GM19035 (cell line): Measurements from ENCODE around the gene TMEM123.
A peak's percentile ranks its signal among the peaks of the same experiment; 100 is the strongest.

Experiments used
- ATAC-seq: cut with Tn5 transposase; IDR thresholded peaks from one replicate; pipeline ENCODE4 v1.9.1; 2021; ENCODE audit not compliant: unreplicated experiment

TMEM123 gene

GRCh38 chr11:102452461-102453301 lies at the start of gene TMEM123:
TSS of gene TMEM123 (minus strand) at chr11:102452765. CDS start at chr11:102452623, 142 bp downstream.
- peak; percentile 65 for ATAC-seq

GRCh38 chr11:102500829-102501228 lies 48.3 kb upstream of the TMEM123 start:
- ATAC-seq, result no peak

- no peak for ATAC-seq
Observed at GRCh38 chr11:102499931-102500330, 47.4 kb upstream of the TMEM123 start.

- ATAC-seq, result no peak
Observed at GRCh38 chr11:102499151-102499550, 46.6 kb upstream of the TMEM123 start.

GRCh38 chr11:102497061-102497460 lies 44.5 kb upstream of the TMEM123 start:
- ATAC-seq, result no peak

- ATAC-seq, result peak; percentile 90
Observed at GRCh38 chr11:102495161-102496042, 42.8 kb upstream of the TMEM123 start.

- no peak for ATAC-seq
Observed at GRCh38 chr11:102494216-102494615, 41.7 kb upstream of the TMEM123 start.

GRCh38 chr11:102493524-102493923 lies 41.0 kb upstream of the TMEM123 start:
- no peak for ATAC-seq

GRCh38 chr11:102491969-102492368 lies 39.4 kb upstream of the TMEM123 start:
- ATAC-seq, result no peak

GRCh38 chr11:102489186-102490145 lies 36.9 kb upstream of the TMEM123 start:
- no peak for ATAC-seq

- ATAC-seq, result peak; percentile 85
Observed at GRCh38 chr11:102488208-102488607, 35.6 kb upstream of the TMEM123 start.

- ATAC-seq, result no peak
Observed at GRCh38 chr11:102487214-102487613, 34.6 kb upstream of the TMEM123 start.

GRCh38 chr11:102486584-102486983 lies 34.0 kb upstream of the TMEM123 start:
- no peak for ATAC-seq

- no peak for ATAC-seq
Observed at GRCh38 chr11:102485095-102485722, 32.6 kb upstream of the TMEM123 start.

GRCh38 chr11:102482433-102482832 lies 29.9 kb upstream of the TMEM123 start:
- ATAC-seq, result no peak

- no peak for ATAC-seq
Observed at GRCh38 chr11:102479733-102480132, 27.2 kb upstream of the TMEM123 start.

- no peak for ATAC-seq
Observed at GRCh38 chr11:102478673-102479299, 26.2 kb upstream of the TMEM123 start.

- no peak for ATAC-seq
Observed at GRCh38 chr11:102476812-102477211, 24.2 kb upstream of the TMEM123 start.

- ATAC-seq, result no peak
Observed at GRCh38 chr11:102476069-102476468, 23.5 kb upstream of the TMEM123 start.

- no peak for ATAC-seq
Observed at GRCh38 chr11:102473543-102473942, 21.0 kb upstream of the TMEM123 start.
